Type B pancreatic cell (in vitro differentiated cells): ENCODE measurements around the gene GCKR. TPM values are rescaled to one million over a fixed set of nuclear protein-coding genes. Genes with fewer than 3 reads are reported as not detected.
"Not testable (repeated sequence)": the region's sequence is repeated elsewhere in the genome, so short reads cannot be mapped to it uniquely, and the experiment has no call there.

Experiments used
- DNase-seq: peaks from one replicate; pipeline ENCODE4 v3.0.0; 2021; ENCODE audit warnings: mixed read lengths; ENCODE audit not compliant: unreplicated experiment; ENCODE audit errors: extremely low spot score
- H3K27ac Mint-ChIP-seq: 2 replicates; pipeline ENCODE4 v1.8.0; 2021; ENCODE audit warnings: mild to moderate bottlenecking, mixed read lengths
- H3K27me3 Mint-ChIP-seq: 2 replicates; pipeline ENCODE4 v1.8.0; 2021; ENCODE audit warnings: mixed read lengths
- H3K36me3 Mint-ChIP-seq: 2 replicates; pipeline ENCODE4 v1.8.0; 2021; ENCODE audit warnings: mixed read lengths
- H3K4me1 Mint-ChIP-seq: one replicate; pipeline ENCODE4 v1.8.0; 2021; ENCODE audit warnings: mixed read lengths; ENCODE audit not compliant: unreplicated experiment
- H3K4me3 Mint-ChIP-seq: 2 replicates; pipeline ENCODE4 v1.8.0; 2021; ENCODE audit warnings: mild to moderate bottlenecking, mixed read lengths
- H3K9me3 Mint-ChIP-seq: 2 replicates; pipeline ENCODE4 v1.8.0; 2021; ENCODE audit warnings: mixed read lengths
- total RNA-seq: library from RNA; stranded (reverse); gene quantifications from 2 replicates; pipeline ENCODE4 v1.2.1, GENCODE V29; 2021; ENCODE audit warnings: low replicate concordance
- TF ChIP-seq, protein P1 (sequence below): fragments of 200-600 bp; sonication (generic); conservative IDR thresholded peaks from 2 replicates; pipeline ENCODE4 v1.5.0; 2021; ENCODE audit warnings: antibody characterized with exemption, mild to moderate bottlenecking

Gene GCKR
- total RNA-seq, 1 donor from 2014 or later = 0.65 TPM

- Mint-ChIP-seq H3K4me1 (no peaks in the 10 kb centered on the region), H3K4me3 (no peak overlapping the region), H3K9me3 (peaks cover 8% of the 10 kb centered on the region), H3K27ac (no peak overlapping the region), H3K36me3 (no peaks in the 10 kb centered on the region), H3K27me3 (no peaks in the 10 kb centered on the region)
- DNase-seq = no peak
- TF ChIP-seq, protein P1, sequence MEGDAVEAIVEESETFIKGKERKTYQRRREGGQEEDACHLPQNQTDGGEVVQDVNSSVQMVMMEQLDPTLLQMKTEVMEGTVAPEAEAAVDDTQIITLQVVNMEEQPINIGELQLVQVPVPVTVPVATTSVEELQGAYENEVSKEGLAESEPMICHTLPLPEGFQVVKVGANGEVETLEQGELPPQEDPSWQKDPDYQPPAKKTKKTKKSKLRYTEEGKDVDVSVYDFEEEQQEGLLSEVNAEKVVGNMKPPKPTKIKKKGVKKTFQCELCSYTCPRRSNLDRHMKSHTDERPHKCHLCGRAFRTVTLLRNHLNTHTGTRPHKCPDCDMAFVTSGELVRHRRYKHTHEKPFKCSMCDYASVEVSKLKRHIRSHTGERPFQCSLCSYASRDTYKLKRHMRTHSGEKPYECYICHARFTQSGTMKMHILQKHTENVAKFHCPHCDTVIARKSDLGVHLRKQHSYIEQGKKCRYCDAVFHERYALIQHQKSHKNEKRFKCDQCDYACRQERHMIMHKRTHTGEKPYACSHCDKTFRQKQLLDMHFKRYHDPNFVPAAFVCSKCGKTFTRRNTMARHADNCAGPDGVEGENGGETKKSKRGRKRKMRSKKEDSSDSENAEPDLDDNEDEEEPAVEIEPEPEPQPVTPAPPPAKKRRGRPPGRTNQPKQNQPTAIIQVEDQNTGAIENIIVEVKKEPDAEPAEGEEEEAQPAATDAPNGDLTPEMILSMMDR = no peak
These were observed 48.9 kb downstream of the GCKR start for GRCh38 chr2:27545348-27546141.

GRCh38 chr2:27549303-27549702, 52.7 kb downstream of the GCKR start:
- Mint-ChIP-seq H3K9me3 (peaks cover 8% of the 10 kb centered on the region), H3K4me1 (no peaks in the 10 kb centered on the region), H3K4me3 (no peak overlapping the region), H3K27ac (no peak overlapping the region), H3K27me3 (peaks cover 25% of the 10 kb centered on the region), H3K36me3 (no peaks in the 10 kb centered on the region)
- TF ChIP-seq, protein P1 = no peak
- no peak for DNase-seq

DNA sequence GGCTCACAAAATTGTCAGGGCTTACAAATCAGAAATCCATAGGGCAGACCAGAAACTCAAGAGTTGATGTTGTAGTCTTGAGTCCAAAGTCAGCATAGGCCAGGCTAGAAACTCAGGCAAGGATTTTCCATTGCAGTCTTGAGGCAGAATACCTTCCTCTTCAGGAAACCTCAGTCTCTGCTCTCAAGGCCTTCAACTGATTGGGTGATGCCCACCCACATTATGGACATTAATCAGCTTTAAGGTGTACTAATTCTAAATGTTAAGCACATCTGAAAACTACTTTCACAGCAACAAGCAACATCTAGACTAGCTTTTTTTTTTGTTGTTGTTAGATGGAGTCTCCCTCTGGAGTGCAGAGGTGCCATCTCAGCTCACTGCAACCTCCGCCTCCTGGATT, 54.9 kb downstream of the GCKR start:
- no peaks in the 10 kb centered on the region for H3K36me3 Mint-ChIP-seq
- H3K4me1 Mint-ChIP-seq = no peaks in the 10 kb centered on the region
- peaks cover 38% of the 10 kb centered on the region for H3K27me3 Mint-ChIP-seq

DNA sequence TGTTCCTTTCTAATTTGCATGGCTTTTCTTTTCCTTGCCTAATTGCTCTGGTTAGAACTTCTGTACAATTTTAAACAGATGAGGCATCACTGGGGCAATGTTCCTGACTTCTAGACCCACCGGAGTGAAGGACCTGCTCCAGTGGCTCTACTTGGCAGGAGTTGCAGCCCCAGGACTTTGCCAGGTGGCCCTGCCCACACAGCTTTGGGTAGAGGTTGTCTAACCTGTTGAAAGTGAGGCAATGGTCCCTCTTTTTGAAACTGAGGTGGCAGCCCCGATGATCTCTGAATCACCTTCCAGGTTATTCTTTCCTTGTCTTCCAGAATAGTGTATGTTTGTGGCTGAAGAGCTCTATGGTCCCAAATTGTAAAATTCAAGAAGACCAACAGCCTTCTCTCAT, 56.3 kb downstream of the GCKR start:
- Mint-ChIP-seq H3K4me1 (no peaks in the 10 kb centered on the region), H3K9me3 (no peaks in the 10 kb centered on the region), H3K36me3 (no peaks in the 10 kb centered on the region), H3K27me3 (peaks cover 38% of the 10 kb centered on the region), H3K27ac (no peak overlapping the region), H3K4me3 (no peak overlapping the region)
- DNase-seq = no peak
- TF ChIP-seq, protein P1 = no peak

More for the DNA sequence above, 54.9 kb downstream of the GCKR start:
- Mint-ChIP-seq H3K4me3 (no peak overlapping the region), H3K27ac (no peak overlapping the region), H3K9me3 (no peaks in the 10 kb centered on the region)
- TF ChIP-seq, protein P1 = no peak
- no peak for DNase-seq

DNA sequence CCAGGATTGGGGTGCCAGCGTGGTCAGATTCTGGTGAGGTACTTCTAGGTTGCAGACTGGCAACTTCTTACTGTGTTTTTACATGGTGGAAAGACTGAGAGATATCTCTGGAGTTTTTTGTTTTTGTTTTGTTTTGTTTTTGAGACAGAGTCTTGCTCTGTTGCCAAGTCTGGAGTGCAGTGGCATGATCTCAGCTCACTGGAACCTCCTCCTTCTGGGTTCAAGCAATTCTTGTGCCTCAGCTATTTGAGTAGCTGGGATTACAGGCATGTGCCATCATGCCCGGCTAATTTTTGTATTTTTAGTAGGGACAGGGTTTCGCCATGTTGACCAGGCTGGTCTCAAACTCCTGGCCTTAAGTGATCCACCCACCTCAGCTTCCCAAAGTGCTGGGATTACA, 57.8 kb downstream of the GCKR start:
- DNase-seq, H3K4me3 Mint-ChIP-seq, H3K4me1 Mint-ChIP-seq, H3K9me3 Mint-ChIP-seq, H3K36me3 Mint-ChIP-seq, H3K27ac Mint-ChIP-seq: not testable (repeated sequence)
- peaks cover 38% of the 10 kb centered on the region for H3K27me3 Mint-ChIP-seq

DNA sequence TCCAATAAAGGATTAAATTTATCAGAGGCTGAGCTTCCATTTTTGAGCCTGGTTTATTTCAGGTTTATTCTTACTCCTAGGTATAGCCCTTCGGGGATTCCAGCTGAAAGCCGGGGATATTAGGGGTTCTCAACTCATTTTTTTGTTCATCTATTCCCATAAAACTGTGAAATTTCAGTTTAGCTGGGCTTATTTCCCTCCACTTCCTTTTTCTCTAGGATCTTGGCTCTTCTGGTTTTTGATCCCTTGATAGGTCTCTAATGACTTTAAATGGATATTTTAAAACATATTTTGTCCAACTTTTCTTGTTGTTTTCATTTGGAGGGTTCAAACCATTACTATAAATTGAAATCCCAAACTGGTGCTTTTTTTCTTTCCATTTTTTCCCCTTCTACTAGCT, 62.6 kb downstream of the GCKR start:
- Mint-ChIP-seq H3K27me3 (peaks cover 17% of the 10 kb centered on the region), H3K27ac (no peak overlapping the region), H3K4me1 (no peaks in the 10 kb centered on the region), H3K36me3 (no peaks in the 10 kb centered on the region), H3K9me3 (no peaks in the 10 kb centered on the region), H3K4me3 (no peak overlapping the region)
- no peak for DNase-seq
- TF ChIP-seq, protein P1 = no peak
